Stimulated activated naive CD8-positive, alpha-beta T cell treated with anti-CD3 and anti-CD28 coated beads, Interleukin-15, Interleukin-2, amounts not matched to agents 100 ng/mL and 50 ng/mL, for 24 hours (primary cell): Measurements from ENCODE around the gene GIGYF1.
"Not testable (repeated sequence)": the region's sequence is repeated elsewhere in the genome, so short reads cannot be mapped to it uniquely, and the experiment has no call there.

Source experiments
- H3K27ac Mint-ChIP-seq: one replicate; pipeline ENCODE4 v1.8.0; 2021; ENCODE audit warnings: mild to moderate bottlenecking, mixed read lengths
- H3K27me3 Mint-ChIP-seq: one replicate; pipeline ENCODE4 v1.8.0; 2021; ENCODE audit warnings: mixed read lengths
- H3K36me3 Mint-ChIP-seq: one replicate; pipeline ENCODE4 v1.8.0; 2021; ENCODE audit warnings: low read depth, mixed read lengths
- H3K4me1 Mint-ChIP-seq: one replicate; pipeline ENCODE4 v1.8.0; 2021; ENCODE audit warnings: low read depth, mixed read lengths
- H3K4me3 Mint-ChIP-seq: one replicate; pipeline ENCODE4 v1.8.0; 2021; ENCODE audit warnings: mild to moderate bottlenecking, mixed read lengths
- H3K9me3 Mint-ChIP-seq: one replicate; pipeline ENCODE4 v1.8.0; 2021; ENCODE audit warnings: mixed read lengths

GIGYF1 gene, protein sequence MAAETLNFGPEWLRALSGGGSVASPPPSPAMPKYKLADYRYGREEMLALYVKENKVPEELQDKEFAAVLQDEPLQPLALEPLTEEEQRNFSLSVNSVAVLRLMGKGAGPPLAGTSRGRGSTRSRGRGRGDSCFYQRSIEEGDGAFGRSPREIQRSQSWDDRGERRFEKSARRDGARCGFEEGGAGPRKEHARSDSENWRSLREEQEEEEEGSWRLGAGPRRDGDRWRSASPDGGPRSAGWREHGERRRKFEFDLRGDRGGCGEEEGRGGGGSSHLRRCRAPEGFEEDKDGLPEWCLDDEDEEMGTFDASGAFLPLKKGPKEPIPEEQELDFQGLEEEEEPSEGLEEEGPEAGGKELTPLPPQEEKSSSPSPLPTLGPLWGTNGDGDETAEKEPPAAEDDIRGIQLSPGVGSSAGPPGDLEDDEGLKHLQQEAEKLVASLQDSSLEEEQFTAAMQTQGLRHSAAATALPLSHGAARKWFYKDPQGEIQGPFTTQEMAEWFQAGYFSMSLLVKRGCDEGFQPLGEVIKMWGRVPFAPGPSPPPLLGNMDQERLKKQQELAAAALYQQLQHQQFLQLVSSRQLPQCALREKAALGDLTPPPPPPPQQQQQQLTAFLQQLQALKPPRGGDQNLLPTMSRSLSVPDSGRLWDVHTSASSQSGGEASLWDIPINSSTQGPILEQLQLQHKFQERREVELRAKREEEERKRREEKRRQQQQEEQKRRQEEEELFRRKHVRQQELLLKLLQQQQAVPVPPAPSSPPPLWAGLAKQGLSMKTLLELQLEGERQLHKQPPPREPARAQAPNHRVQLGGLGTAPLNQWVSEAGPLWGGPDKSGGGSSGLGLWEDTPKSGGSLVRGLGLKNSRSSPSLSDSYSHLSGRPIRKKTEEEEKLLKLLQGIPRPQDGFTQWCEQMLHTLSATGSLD (N-terminal part only)

DNA sequence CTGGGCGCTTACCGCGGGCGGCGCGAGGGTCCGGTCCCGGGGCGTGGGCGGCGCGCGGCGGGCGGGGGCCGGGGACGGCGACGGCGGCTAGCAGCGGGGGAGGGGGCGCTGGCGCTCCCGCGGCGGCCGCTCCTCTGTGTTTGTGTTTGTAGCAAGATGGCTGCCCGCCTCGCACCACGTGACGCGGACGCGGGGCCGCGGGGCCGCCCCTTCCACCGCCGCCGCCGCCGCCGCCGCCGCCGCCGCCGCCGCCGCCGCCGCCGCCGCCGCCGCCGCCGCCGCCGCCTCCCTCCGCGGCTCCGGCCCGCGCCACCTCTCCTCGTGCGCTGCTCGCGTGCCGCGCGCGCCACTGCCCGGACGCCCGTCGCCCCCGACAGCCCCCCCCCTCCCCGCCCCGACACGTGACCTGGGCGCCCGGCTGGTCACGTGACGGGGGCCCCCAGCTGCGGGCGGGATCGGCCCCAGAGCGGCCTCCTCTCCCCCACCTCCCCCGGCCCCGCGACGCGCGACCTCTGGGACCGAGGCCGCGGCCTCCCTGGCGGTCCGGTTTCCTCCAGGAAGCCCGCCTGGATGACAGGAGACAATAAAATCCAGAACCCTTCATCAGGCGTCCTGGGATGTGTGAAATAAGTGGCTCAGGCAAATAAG, at the start of gene GIGYF1:
Gene GIGYF1, minus strand, starts transcription at position 153 of the 648 bp plus-strand sequence. CDS start 6,012 bp downstream, outside the sequence.
- peak within 1 kb of the TSS; percentile 97 for H3K4me3 Mint-ChIP-seq
- peaks cover 41% of the 10 kb centered on the region for H3K4me1 Mint-ChIP-seq
- H3K27me3 Mint-ChIP-seq: no peaks in the 10 kb centered on the region
- peak within 1 kb of the TSS; percentile 94 for H3K27ac Mint-ChIP-seq
- no peaks in the 10 kb centered on the region for H3K9me3 Mint-ChIP-seq
- H3K36me3 Mint-ChIP-seq: peaks cover 8% of the 10 kb centered on the region

DNA sequence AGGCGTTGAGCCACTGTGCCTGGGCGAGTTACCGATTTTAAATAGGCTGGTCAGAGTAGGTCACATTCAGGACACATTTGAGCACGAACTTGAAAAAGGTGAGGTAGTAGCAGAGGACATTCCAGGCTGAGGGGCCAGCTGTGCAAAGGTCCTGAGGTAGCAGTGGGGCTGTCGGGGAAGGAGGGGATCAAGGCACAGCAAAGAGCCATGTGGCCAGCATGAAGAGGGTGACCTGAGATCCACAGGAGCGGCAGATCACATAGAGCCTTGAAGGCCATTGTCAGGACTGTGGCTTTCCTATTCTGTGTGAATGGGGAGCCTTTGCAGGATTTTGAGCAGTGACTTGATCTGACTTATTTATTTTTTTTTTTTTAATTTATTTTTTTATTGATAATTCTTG, 45.9 kb upstream of the GIGYF1 start:
- no peaks in the 10 kb centered on the region for H3K36me3 Mint-ChIP-seq
- no peak overlapping the region for H3K27ac Mint-ChIP-seq
- no peak overlapping the region for H3K4me3 Mint-ChIP-seq
- H3K27me3 Mint-ChIP-seq: peaks cover under 1% of the 10 kb centered on the region
- H3K9me3 Mint-ChIP-seq: no peaks in the 10 kb centered on the region
- no peaks in the 10 kb centered on the region for H3K4me1 Mint-ChIP-seq

DNA sequence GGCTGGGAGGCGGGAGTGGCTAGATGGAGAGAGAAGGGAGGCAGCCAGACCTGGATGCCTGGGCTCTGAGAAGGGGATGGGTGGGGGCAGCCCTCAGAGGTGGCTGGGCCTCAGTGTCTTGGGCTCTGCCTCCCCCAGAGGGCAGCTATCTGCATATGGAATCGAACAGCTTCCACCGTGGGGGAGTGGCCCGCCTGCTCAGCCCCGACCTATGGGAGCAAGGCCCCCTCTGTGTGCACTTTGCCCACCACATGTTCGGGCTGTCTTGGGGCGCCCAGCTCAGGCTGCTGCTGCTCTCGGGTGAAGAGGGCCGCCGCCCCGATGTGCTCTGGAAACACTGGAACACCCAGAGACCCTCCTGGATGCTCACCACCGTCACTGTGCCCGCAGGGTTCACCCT, 42.6 kb upstream of the GIGYF1 start:
- Mint-ChIP-seq H3K36me3 (no peaks in the 10 kb centered on the region), H3K4me1 (no peaks in the 10 kb centered on the region), H3K4me3 (no peak overlapping the region), H3K27ac (no peak overlapping the region), H3K27me3 (peaks cover 9% of the 10 kb centered on the region), H3K9me3 (no peaks in the 10 kb centered on the region)

DNA sequence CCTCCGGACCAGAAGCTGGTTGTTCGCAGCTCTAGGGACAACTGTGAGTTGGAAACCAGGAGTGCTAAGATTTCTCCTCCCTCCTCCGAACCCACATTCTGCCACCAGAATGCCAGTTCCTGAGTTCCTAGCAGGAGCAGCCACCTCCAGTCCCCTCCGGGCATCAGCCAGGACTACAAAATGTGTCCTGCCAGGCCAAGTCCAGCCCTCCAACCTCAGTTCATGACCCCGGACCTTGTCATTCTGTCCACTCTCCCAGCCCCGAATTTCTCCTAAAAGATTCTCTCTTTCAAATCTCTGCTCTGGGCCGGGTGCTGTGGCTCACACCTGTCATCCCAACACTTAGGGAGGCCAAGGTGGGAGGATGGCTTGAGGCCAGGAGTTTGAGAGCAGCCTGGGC, 41.7 kb upstream of the GIGYF1 start:
- H3K4me3 Mint-ChIP-seq: no peak overlapping the region

DNA sequence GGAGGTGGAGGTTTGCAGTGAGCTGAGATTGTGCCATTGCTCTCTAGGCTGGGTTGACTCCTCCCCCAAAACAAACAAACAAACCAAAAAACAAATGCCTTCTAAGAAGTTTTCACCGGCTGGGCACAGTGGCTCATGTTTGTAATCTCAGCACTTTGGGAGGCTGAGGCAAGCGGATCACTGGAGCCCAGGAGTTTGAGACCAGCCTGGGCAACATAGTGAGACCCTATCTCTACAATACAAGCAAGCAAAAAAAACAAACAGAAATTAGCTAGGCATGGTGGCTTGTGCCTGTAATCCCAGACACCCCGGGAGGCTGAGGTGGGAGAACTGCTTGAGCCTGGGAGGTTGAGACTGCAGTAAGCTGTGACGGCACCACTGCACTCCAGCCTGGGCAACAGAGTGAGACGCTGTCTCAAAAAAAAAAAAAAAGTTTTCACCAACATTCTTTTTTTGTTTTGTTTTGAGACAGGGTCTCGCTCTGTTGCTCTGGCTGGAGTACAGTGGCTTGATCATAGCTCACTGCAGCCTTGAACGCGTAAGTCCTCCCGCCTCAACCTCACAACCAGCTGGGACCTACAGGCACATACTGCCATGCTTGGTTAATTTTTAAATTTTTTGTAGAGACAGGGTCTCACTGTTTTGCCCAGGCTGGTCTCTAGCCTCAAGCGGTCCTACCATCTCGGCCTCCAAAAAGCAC, 38.0 kb upstream of the GIGYF1 start:
- H3K27ac Mint-ChIP-seq: no peak overlapping the region
- no peaks in the 10 kb centered on the region for H3K9me3 Mint-ChIP-seq
- no peak overlapping the region for H3K4me3 Mint-ChIP-seq
- peaks cover 19% of the 10 kb centered on the region for H3K27me3 Mint-ChIP-seq
- no peaks in the 10 kb centered on the region for H3K4me1 Mint-ChIP-seq
- H3K36me3 Mint-ChIP-seq: no peaks in the 10 kb centered on the region

More for the DNA sequence above, 41.7 kb upstream of the GIGYF1 start:
- H3K9me3 Mint-ChIP-seq: no peaks in the 10 kb centered on the region
- no peaks in the 10 kb centered on the region for H3K4me1 Mint-ChIP-seq
- H3K36me3 Mint-ChIP-seq: no peaks in the 10 kb centered on the region
- no peak overlapping the region for H3K27ac Mint-ChIP-seq
- peaks cover 9% of the 10 kb centered on the region for H3K27me3 Mint-ChIP-seq

DNA sequence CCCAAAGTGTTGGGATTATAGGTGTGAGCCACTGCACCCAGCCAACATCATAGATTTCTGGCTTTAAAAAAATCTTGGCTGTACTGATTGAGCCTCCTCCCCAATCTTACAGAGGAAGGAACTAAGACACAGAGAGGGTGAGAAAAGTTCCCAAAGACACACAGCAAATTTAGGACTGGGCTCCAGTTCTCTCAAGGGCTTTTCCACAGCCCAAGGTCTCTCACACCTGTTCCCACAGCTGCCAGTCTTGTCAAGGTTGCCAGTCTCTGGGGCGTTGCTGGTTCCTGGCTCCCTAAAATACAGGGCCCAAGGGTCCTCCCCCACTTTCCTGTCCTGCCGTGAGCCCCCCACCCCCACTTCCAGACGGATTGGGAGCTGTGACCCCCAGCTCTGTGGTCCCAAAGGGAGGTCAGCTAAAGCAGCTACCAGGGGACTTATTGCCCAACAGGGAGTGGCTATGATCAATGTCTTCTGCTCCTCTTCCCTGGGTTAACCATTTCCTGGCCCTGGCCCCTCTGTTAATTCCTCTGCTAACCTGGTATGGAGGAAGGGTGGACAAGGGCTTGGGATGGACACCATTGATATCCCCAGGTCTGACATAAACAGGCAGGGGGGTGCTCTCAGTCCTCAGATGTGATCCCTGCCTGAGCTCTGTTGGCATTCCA, 36.2 kb upstream of the GIGYF1 start:
- H3K4me1 Mint-ChIP-seq: no peaks in the 10 kb centered on the region
- H3K27ac Mint-ChIP-seq: no peak overlapping the region
- H3K4me3 Mint-ChIP-seq: no peak overlapping the region
- H3K9me3 Mint-ChIP-seq: no peaks in the 10 kb centered on the region
- H3K36me3 Mint-ChIP-seq: no peaks in the 10 kb centered on the region
- peaks cover 22% of the 10 kb centered on the region for H3K27me3 Mint-ChIP-seq

DNA sequence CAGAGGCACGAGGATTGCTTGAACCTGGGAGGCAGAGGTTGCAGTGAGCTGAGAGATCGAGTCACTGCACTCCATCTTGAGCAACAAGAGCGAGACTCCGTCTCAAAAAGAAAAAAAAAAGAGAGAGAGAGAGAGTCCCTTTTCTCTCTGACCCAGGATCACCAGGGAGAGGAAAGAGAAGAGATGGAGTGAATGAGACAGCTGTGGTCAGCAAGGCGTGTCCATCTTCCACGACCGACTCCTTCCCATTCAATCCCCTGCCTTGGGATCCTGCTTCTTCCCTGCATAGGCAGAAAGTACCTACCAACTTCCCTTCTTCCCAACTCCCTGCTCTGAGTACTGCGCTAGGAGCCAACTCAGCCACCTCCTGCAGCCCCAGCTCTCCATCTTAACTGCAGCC, 34.1 kb upstream of the GIGYF1 start:
- Mint-ChIP-seq H3K9me3 (no peaks in the 10 kb centered on the region), H3K27me3 (peaks cover 21% of the 10 kb centered on the region), H3K27ac (no peak overlapping the region), H3K4me3 (no peak overlapping the region), H3K4me1 (no peaks in the 10 kb centered on the region), H3K36me3 (no peaks in the 10 kb centered on the region)

DNA sequence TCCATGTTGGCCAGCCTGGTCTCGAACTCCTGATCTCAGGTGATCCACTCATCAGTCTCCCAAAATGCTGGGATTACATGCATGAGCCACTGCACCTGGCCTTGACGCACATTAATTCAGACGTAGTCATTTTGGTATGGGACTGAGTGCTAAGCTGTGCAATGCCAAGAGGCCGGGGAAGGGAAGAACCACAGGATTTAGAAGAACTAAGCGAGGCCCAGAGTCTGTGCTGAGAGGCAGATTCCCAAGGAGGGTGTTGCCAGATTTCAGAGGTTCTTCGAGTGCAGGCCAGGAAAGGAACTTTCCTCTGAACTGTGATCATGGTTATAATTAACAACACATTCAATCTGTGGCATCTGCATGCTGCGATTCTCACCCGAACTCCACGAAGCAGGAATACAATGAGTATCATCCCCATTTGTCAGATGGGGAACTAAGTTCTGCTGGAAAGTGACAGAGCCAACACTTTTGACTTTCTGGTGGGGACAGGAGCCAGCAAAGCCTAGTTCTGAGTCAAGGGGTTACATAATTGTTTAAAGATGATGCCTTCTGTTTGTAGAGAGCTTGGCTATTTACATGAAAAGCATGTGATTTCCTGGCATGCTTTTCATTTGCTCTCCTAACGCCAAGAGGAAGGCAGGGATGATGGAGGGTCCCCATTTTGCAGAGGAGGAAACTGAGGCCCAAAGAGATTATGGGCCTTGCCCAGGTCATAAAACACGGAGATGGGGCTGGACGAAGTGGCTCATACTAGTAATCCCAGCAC, 33.1 kb upstream of the GIGYF1 start:
- Mint-ChIP-seq H3K27me3 (peaks cover 30% of the 10 kb centered on the region), H3K36me3 (no peaks in the 10 kb centered on the region), H3K9me3 (no peaks in the 10 kb centered on the region), H3K4me1 (no peaks in the 10 kb centered on the region), H3K27ac (no peak overlapping the region), H3K4me3 (no peak overlapping the region)

DNA sequence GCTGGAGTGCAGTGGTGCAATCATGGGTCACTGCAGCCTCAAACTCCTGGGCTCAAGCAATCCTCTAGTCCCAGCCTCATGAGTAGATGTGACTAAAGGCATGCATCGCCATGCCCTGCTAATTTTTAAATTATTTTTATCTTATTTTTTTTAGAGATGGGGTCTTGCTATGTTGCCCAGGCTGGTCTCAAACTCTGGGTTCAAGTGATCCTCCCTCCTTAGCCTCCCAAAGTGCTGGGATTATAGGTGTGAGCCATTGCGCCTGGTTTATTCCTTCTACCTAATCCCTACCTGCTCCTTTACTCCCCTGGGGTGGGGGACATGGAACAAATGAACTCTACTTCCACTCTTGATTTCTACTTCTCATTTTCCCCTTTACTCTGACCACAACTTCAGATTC, 30.3 kb upstream of the GIGYF1 start:
- H3K4me3 Mint-ChIP-seq, H3K27ac Mint-ChIP-seq, H3K9me3 Mint-ChIP-seq, H3K4me1 Mint-ChIP-seq, H3K36me3 Mint-ChIP-seq: not testable (repeated sequence)
- peaks cover 50% of the 10 kb centered on the region for H3K27me3 Mint-ChIP-seq

DNA sequence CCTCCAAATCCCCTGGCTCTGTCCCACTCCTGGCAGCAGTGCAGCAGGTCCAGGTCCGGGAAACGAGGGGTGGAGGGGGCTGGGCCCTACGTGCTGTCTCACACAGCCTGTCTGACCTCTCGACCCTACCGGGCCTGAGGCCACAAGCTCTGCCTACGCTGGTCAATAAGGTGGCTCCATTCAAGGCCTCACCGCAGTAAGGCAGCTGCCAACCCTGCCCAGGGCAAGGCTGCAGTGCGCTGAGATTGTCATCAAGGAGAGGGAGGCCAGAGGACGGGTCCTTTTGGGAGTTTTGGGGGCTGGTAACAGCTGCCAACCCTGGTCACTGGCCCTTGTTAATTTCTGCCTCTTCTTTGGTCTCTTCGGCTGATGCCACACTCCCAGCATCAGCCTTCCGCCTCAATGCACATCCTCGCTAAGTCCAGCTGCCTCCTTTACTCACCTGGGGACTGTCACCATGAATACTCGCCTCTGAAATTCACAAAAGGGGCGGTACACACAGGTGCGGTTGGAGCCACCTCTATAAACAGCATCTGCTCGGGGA, 29.8 kb upstream of the GIGYF1 start:
- no peaks in the 10 kb centered on the region for H3K9me3 Mint-ChIP-seq
- H3K27me3 Mint-ChIP-seq: peaks cover 54% of the 10 kb centered on the region
- H3K36me3 Mint-ChIP-seq: peaks cover 4% of the 10 kb centered on the region
- H3K4me3 Mint-ChIP-seq: no peak overlapping the region
- H3K27ac Mint-ChIP-seq: no peak overlapping the region
- no peaks in the 10 kb centered on the region for H3K4me1 Mint-ChIP-seq

DNA sequence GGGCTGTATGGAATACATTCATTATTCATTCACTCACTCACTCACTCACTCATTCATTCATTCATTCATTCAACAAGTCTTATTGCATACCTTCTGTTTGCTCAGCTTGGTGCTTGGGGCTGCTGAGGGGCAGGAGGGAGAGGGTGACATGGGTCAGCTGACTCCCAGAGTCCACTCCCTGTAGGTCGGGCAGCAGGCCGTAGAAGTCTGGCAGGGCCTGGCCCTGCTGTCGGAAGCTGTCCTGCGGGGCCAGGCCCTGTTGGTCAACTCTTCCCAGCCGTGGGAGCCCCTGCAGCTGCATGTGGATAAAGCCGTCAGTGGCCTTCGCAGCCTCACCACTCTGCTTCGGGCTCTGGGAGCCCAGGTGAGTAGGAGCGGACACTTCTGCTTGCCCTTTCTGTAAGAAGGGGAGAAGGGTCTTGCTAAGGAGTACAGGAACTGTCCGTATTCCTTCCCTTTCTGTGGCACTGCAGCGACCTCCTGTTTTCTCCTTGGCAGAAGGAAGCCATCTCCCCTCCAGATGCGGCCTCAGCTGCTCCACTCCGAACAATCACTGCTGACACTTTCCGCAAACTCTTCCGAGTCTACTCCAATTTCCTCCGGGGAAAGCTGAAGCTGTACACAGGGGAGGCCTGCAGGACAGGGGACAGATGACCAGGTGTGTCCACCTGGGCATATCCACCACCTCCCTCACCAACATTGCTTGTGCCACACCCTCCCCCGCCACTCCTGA, 28.6 kb upstream of the GIGYF1 start:
- peaks cover 56% of the 10 kb centered on the region for H3K27me3 Mint-ChIP-seq
- no peaks in the 10 kb centered on the region for H3K9me3 Mint-ChIP-seq
- no peak overlapping the region for H3K4me3 Mint-ChIP-seq
- H3K27ac Mint-ChIP-seq: no peak overlapping the region
- H3K36me3 Mint-ChIP-seq: peaks cover 5% of the 10 kb centered on the region
- no peaks in the 10 kb centered on the region for H3K4me1 Mint-ChIP-seq

DNA sequence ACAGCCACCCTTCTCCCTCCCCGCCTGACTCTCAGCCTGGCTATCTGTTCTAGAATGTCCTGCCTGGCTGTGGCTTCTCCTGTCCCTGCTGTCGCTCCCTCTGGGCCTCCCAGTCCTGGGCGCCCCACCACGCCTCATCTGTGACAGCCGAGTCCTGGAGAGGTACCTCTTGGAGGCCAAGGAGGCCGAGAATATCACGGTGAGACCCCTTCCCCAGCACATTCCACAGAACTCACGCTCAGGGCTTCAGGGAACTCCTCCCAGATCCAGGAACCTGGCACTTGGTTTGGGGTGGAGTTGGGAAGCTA, 27.4 kb upstream of the GIGYF1 start:
- Mint-ChIP-seq H3K4me3 (no peak overlapping the region), H3K27ac (no peak overlapping the region), H3K9me3 (no peaks in the 10 kb centered on the region), H3K27me3 (peaks cover 47% of the 10 kb centered on the region), H3K36me3 (peaks cover 5% of the 10 kb centered on the region), H3K4me1 (no peaks in the 10 kb centered on the region)
